GM03348 (cell line): ENCODE results near the gene ATP5PO.

Source experiments
- DNase-seq: peaks from one replicate; pipeline ENCODE4 v3.0.0; 2012; ENCODE audit warnings: low spot score

ATP5PO gene

GRCh38 chr21:33915368-33916199 is at the start of gene ATP5PO:
Gene ATP5PO (minus strand): TSS chr21:33915804. CDS start chr21:33915763, 41 bp downstream.
- DNase-seq: peak; percentile 98

- DNase-seq: peak; percentile 61
These were observed 49.2 kb upstream of the ATP5PO start for GRCh38 chr21:33964706-33965325.

GRCh38 chr21:33963848-33964555 is 48.4 kb upstream of the ATP5PO start:
- no peak for DNase-seq

GRCh38 chr21:33962290-33962689 is 46.7 kb upstream of the ATP5PO start:
- no peak for DNase-seq

- no peak for DNase-seq
These were observed 45.5 kb upstream of the ATP5PO start for GRCh38 chr21:33961061-33961460.

- no peak for DNase-seq
These were observed 44.1 kb upstream of the ATP5PO start for GRCh38 chr21:33959680-33960079.

GRCh38 chr21:33954395-33954794 is 38.8 kb upstream of the ATP5PO start:
- no peak for DNase-seq

- DNase-seq: no peak
These were observed 35.9 kb upstream of the ATP5PO start for GRCh38 chr21:33951276-33952178.

- no peak for DNase-seq
These were observed 35.0 kb upstream of the ATP5PO start for GRCh38 chr21:33950431-33951079.

GRCh38 chr21:33949516-33950430 is 34.2 kb upstream of the ATP5PO start:
- no peak for DNase-seq

GRCh38 chr21:33948951-33949444 is 33.4 kb upstream of the ATP5PO start:
- DNase-seq: no peak

- no peak for DNase-seq
These were observed 32.7 kb upstream of the ATP5PO start for GRCh38 chr21:33948096-33948950.

- peak; percentile 94 for DNase-seq
These were observed 32.0 kb upstream of the ATP5PO start for GRCh38 chr21:33947451-33948095.

- DNase-seq: no peak
These were observed 30.2 kb upstream of the ATP5PO start for GRCh38 chr21:33945652-33946270.

GRCh38 chr21:33944185-33944763 is 28.7 kb upstream of the ATP5PO start:
- no peak for DNase-seq

- no peak for DNase-seq
These were observed 27.7 kb upstream of the ATP5PO start for GRCh38 chr21:33943293-33943692.

- no peak for DNase-seq
These were observed 26.8 kb upstream of the ATP5PO start for GRCh38 chr21:33942426-33942825.

GRCh38 chr21:33940881-33941245 is 25.3 kb upstream of the ATP5PO start:
- no peak for DNase-seq
